Dedifferentiated amniotic fluid mesenchymal stem cell (primary cell): ENCODE data around the gene AKAP11.
"Not testable (repeated sequence)": the region's sequence is repeated elsewhere in the genome, so short reads cannot be mapped to it uniquely, and the experiment has no call there.

Experiments used
- DNase-seq: peaks from one replicate; pipeline ENCODE4 v3.0.0-alpha.2; 2016; ENCODE audit errors: extremely low spot score

AKAP11 gene, protein sequence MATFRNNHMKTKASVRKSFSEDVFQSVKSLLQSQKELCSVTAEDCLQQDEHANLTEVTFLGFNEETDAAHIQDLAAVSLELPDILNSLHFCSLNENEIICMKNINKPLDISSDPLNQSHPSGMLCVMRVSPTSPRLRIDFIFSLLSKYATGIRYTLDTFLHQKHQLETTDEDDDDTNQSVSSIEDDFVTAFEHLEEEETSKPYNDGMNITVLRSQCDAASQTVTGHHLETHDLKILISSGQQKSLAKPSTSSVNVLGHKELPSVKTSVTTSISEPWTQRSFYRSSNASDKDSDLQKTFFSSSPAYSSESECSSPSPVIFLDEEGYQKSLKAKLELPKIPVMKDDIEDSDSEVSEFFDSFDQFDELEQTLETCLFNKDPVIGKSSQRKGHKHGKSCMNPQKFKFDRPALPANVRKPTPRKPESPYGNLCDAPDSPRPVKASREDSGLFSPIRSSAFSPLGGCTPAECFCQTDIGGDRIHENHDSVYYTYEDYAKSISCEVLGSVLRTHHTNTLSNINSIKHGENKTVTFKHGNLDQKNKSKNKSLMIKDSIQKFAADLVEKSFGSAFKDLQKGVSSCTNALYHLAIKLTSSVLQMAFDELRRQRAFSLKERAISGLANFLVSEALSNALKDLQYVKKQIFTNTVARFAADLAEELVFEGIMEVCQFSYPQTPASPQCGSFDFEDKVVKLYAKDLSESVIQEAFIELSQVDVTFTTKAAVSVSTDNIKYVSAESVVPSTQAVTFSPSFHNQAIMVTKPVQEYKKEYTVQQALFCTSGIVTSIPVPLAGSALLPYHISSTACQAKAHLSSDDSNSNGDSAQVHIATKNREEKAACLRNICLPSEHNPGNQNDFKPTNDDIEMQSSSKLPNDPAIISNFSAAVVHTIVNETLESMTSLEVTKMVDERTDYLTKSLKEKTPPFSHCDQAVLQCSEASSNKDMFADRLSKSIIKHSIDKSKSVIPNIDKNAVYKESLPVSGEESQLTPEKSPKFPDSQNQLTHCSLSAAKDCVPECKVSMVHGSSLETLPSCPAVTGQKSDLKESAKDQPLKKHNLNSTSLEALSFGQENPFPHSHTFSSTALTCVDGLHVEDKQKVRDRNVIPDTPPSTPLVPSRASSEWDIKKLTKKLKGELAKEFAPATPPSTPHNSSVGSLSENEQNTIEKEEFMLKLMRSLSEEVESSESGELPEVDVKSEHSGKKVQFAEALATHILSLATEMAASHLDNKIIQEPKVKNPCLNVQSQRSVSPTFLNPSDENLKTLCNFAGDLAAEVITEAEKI (N-terminal part only)

DNA sequence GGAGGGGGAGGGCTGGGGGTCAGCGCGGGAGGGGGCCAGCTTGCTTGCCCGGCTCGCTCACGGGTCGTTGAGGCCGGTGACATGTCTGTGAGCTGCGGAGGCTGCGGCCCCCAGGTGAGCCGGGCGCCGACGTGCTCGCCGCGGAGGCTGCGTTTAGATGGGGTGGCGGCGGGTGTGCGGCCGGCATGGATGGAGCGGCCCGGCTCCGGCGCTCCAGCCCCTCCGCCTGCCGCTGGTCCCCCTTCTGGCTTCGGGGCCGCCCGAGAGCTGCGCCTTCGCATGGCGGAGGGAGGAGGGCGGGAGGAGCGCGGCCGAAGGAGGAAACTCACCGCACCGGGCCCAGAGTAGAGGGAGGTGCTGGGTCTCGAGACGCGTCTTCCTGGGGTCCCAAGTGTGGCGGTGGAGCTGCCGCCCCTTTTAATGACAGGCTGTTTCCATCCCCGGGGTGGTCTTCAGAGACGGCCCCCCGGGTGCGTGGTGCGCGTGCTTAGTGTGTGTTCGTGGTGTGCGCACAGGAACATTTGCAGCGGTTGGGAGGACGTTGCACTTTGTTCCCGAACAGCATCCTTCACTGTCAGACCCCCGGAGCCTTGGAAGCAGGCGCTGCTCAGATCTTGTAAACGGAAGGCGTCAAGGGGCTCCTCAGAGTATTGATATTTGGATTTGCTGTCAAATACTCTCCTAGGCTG, at the start of gene AKAP11:
Gene AKAP11 (plus strand): TSS at position 38 of the 689 bp plus-strand sequence. CDS start 14,197 bp downstream, outside the sequence.
- DNase-seq: no peak

DNA sequence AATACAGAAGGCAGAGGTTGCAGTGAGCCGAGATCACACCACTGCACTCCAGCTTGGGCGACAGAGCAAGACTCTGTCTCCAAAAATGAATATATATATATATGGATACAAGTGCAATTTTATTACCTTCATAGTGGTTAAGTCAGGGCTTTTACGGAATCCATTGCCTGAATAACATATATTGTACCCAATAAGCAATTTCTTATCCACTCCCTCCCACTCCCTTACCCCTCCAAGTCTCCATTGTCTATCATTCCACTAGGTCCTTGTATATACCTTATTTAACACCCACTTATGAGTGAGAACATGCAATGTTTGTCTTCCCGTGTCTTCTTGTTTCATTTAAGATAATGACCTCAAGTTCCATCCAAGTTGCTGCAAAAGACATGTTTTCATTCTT, 48.3 kb upstream of the AKAP11 start:
- no peak for DNase-seq

DNA sequence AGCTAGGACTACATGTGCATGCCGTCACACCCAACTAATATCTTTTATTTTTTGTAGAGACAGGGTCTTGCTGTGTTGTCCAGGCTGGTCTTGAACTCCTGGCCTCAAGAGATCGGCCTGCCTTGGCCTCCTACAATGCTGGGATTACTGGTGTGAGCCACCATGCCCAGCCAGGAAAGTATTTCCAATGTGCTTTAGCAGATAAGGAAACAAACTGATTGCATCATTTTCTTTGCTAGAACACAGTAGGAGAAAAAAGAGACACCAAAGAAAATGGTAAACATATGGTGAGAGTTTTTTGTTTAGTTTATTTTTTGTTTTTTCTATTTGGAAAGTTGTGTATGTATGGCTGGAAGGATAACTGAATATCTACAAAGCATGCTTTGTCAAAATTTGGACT, 46.9 kb upstream of the AKAP11 start:
- DNase-seq: no peak

DNA sequence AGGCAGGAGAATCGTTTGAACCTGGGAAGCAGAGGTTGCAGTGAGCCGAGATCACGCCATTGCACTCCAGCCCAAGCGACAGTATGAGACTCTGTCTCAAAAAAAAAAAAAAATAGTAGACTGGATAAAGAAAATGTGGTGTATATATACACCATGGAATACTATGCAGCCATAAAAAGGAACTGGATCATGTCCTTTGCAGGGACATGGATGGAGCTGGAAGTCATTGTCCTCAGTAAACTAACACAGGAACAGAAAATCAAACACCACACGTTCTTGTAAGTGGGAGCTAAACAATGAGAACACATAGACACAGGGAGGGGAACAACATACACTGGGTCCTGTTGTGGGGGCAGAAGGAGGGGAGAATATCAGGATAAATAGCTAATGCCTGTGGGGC, 45.2 kb upstream of the AKAP11 start:
- DNase-seq: not testable (repeated sequence)

DNA sequence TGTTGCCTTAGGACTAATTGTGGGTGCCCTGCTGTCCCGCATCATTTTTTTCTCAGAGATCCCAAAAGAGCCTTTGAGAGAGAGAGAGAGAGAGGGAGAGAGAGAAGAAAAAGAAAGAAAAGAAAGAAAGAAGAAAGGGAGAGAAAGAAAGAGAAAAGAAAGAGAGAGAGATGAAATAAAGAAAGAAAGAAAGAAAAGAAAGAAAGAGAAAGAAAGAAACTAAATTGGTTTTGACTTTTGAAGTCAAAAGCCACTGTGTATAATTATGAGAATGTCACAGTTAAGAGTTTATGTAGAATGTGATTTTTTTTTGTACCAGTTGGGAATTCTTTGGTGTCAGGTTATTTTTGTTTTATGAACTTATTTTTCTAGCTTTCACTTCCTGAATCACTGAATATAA, 43.4 kb upstream of the AKAP11 start:
- no peak for DNase-seq

DNA sequence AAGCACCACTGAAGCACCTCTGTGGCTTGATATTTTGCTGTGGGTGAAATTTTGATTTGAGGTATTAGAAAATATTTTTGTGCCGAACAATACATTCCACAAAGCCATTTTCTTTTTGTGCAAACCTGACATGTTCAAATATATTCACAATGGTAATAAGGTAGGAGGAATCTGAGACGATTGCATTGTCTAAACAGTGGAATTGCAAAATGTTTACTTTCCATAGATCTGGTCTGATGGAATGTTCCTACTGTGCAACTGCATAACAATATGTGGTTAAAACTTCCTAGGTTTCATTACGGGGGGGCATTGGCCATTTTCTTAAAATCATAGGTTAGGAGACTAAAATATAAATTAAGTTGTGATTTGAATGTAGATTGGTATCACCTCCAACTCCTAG, 42.7 kb upstream of the AKAP11 start:
- no peak for DNase-seq

DNA sequence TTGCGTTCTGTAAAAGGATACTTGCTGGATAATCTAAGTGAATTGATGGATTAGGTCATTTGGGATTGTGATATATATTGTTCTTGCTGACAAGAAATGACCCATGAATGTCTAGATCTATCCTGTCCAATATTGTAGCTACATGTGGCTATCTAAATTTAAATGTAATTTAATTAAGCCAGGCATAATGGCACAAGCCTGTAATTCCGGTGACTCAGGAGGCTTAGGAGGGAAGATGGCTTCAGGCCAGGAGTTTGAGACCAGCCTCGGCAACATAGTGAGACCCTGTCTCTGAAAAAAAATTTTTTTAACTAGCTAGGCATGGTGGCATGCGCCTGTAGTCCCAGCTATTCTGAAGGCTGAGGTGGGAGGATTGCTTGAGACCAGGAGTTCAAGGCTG, 39.3 kb upstream of the AKAP11 start:
- DNase-seq: no peak

DNA sequence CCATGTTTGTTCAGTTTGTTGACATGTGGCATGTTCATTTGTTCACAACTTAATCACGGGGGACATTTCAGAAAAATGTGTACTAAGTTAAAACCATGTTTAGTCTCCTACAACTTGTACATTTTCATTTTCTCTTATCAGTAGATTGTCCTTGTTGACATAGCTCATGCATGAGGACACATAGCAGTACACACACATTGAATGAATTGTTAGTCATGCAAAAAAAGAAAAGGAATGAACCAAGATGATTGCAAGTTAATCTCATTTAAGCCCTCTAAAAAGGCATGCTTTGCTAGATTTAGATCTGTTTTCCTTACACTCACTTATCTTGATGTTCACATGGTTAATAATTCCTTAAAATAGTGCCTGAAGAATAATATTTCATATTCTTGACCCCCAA, 38.2 kb upstream of the AKAP11 start:
- no peak for DNase-seq

DNA sequence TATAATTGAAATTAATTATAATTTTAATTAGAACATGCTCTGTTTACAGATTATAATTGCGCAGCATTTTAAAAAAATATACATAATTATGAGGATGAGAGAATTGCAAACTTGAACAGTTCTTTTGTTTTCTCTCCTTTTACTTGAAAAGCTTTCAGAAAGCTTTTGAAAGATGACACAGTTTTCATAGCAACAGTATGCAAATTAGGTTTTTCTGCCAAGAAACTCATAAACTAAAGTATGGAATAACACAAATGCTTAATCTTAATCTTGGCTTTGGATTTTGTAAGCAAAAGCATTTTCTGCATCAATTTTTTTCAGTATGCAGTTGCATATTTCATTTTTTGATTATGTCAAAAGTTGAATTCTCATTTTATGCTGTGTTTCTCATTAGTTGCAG, 32.8 kb upstream of the AKAP11 start:
- DNase-seq: no peak

DNA sequence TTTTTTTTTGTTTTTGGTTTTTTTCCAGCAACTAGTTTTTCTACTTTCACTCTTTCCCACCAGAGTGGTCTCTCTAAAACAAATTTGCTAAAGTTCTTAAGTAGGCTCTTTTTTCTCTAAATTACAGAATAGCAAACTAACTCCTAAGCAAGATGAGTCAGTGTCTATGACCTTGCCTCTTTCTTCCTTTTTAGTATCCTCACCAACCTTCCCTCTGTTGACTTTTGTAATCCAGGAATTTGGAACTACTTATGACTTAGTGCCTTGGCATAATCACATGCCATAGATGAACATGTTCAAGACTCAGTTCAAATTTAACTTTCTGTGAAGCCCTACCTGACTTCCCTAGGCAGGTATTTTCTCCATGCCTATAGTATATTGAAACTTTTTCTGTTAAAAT, 32.3 kb upstream of the AKAP11 start:
- DNase-seq: no peak

DNA sequence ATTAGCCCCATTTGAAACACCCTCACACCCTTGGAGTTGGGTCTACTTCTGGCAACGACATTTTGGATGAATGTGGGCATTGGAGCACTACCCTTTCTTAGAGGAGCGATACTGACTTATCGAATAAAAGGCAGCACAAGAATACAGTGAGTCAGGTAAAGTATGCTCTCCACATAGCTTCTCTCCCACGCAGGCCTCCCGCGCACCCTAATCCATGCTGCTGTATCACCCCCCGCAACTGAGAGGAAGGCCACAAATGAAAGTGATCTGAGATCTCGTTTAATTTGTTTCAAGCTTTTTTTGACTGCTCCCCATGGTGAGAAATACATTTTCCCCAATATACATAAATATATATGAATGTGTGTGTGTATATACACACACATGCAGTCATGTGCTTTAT, 25.4 kb upstream of the AKAP11 start:
- DNase-seq: no peak

DNA sequence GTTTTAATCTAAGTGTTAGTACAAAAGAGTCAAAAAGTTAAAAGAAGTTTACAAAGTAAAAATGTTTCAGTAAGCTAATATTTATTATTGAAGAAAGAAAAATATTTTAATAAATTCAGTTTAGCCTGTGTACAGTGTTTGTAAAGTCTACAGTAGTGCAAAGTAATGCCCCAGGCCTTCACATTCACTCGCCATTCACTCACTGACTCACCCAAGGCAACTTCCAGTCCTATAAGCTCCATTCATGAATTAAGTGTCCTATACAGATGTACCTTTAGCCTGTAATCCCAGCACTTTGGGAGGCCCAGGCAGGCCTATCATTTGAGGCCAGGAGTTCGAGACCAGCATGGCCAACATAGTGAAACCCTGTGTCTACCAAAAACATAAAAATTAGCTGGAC, 24.1 kb upstream of the AKAP11 start:
- no peak for DNase-seq

DNA sequence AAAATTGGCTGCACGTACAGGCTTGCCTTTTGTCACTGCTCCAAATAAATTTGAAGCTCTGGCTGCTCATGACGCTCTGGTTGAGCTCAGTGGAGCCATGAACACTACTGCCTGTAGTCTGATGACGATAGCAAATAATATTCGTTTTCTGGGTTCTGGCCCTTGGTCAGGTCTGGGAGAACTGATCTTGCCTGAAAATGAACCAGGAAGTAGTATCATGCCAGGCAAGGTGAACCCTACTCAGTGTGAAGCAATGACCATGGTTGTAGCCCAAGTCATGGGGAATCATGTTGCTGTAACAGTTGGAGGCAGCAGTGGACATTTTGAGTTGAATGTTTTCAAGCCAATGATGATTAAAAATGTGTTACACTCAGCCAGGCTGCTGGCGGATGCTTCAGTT, 16.1 kb upstream of the AKAP11 start:
- no peak for DNase-seq

DNA sequence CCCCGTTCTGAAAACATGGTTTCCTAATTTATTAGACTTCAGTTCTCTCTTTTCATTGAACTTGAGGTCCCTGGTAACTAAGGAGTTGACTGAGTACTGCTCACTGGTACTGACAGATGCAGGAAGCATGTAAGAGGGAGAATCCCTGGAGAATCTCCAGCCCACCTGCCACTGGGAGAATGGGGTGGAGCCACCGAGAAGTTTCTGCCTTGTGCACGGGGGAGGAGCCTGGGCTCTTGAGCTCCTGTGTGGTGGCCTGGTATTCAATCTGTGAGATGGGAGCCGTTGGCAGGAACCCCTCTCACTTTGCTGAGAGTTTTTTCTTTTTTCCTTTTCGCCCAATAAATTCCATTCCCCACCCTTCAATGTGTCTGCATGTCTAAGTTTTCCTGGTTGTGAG, 13.2 kb upstream of the AKAP11 start:
- no peak for DNase-seq

DNA sequence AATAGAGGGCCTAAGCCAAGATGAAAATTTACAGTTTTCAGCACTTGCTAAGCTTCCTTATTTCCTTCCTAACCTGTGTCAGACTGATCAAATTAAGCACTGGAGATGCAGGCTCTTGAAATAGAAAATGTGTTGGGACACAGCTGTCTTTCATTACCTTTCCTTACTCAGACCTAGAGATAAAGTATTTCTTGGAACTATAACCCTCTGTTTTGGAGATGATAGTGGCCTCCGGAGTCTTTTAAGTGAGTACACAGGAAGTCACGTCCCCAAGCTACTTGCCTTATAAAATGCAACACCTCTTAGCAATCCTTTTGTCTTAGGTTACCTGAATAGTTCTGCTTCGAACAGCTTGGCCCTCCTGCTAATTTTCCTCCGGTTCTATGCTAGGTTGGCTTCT, 12.4 kb upstream of the AKAP11 start:
- DNase-seq: no peak

DNA sequence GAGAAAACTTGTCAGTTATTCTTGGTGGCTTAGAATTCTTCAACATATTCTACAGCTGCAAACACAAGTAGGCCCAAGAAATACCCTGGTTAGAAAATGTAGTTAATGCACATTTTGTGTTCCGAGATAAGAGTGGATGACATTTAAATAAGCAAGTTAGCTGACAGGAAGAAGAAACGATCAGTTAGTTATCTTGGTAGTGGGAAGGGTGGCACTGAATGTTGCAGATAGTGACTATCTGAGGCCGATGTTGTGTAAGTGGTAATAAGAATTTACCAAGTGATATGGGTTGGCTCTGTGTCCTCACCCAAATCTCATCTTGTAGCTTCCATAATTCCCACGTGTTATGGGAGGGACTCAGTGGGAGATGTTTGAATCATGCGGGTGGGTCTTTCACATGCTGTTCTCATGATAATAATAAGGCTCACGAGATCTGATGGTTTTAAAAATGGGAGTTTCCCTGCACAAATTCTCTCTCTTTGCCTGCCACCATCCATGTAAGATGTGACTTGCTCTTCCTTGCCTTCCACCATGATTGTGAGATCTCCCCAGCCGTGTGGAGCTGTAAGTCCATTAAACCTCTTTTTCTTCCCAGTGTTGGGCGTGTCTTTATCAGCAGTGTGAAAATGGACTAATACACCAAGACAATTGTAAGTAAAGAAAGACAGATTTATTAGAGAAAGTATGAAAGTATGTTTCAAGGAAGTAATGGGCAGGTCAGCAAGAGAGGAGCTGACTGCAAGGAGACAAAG, 10.9 kb upstream of the AKAP11 start:
- DNase-seq: no peak

DNA sequence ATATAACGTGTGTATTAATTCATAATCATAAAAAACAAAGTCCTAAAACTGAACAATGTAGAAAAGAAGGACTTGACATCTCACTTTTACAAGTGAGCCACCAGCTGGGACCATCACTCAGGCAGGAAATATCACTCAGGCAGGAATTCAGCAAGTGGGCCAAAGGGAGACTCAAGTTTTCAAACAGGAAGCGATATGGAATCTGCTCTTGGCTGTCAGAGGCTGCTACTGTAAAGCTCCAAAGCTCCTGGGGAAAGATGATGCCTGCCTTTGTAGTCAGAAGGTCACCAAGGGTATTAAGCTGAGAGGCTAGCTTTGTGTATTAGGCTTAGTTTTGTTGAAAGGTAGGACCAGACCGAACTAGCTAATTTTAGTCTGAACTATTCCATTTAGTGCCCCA, 5.5 kb upstream of the AKAP11 start:
- DNase-seq: no peak

DNA sequence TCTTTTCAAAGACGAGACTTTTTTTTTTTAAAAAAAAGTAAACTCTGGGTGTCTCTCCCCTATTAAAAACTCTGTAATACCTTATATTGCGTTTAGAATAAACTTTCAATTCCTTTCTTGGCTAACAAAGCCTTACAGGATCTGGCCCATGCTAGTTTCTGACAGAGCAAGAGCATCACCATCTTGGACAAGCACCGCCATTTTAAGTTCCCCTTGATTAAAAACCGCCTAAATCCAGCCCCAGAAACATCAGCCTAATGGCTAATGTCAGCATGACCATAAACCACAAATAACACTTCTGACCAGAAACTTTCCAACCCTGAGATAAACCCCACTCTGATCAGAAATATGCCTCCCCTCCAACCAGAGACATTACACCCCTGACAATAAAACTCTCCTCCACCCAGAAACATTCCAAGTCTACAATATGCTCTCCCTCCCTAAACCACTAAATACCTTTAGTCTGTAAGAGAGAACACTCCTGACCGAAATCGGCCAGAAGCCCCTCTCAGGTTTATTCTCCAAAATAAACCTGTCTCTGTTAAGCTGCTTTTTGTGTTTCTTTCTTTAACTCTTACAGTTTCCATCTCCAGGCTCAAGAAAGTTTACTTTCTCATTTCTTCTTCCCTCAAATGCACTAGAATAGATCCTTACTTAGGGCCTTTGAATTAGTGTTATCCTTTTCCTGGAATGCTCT, 1.6 kb upstream of the AKAP11 start:
- DNase-seq: no peak

DNA sequence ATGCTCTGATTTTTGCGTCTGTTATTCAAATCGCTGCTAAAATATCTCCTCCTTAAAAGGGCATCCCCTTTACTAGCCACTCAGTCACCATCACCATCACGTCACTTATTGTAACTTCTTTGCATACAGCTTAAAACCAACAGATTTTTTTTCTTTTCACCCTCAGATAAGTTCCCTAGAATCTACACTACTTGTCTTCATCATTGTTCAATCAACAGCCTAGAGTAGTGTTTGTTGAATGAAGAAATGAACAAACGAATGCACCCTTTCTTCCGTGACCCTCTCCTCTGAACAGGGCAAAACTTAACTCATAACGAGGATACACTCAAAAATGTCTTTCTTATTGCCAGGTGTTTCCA, 1.1 kb upstream of the AKAP11 start:
- no peak for DNase-seq

DNA sequence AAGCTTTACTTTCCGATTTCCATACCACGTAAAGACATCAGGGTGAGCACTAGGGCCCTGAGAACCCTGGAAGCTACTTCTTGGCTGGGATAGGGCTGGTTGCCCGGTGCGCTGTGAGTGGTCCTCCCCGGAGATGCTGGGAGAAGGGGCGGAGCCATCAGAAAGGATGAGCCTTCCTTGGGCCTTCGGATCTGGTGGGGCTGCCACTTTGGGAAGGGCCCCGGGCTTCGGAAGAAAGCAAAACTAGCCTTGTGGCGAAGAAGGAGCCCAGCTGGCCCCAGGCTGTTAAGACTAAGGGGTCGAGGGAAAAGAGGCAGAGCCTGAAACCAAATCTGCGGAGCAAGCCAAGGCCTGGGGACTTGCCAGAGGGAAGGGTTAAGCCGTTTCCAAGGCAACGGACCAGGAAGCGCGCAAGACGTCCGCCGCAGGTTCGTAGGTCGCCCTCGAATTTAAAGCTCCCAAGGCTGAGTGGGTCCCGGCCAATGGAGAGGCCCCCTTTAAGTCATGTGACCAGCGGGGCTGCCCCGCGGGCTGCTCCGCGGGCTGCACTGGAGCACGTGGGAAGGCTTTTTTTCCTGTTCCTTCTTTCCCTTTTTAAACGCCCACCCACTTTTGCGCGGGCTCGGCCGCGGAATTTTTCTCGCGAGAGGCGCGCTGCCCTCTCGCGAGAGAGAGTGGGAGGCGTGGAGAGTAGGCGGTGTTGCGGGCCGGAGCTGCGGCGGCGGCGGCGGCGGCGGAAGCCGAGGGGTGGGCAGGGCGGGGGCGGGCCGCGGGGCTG, 426 bp upstream of the AKAP11 start:
- peak; percentile 98 for DNase-seq
